Brain pericyte (primary cell): ENCODE data around the gene MTERF4.

ENCODE experiments used
- DNase-seq: peaks from one replicate; pipeline ENCODE4 v3.0.0-alpha.2; 2012; ENCODE audit warnings: low read depth, low spot score

Gene MTERF4

GRCh38 chr2:241088376-241088775 lies 13.7 kb downstream of the MTERF4 start:
- no peak for DNase-seq

GRCh38 chr2:241087420-241088268 lies 14.4 kb downstream of the MTERF4 start:
- DNase-seq, result no peak

- no peak for DNase-seq
Observed at GRCh38 chr2:241084856-241085444, 17.1 kb downstream of the MTERF4 start.

GRCh38 chr2:241083091-241083415 lies 19.0 kb downstream of the MTERF4 start:
- no peak for DNase-seq

DNA sequence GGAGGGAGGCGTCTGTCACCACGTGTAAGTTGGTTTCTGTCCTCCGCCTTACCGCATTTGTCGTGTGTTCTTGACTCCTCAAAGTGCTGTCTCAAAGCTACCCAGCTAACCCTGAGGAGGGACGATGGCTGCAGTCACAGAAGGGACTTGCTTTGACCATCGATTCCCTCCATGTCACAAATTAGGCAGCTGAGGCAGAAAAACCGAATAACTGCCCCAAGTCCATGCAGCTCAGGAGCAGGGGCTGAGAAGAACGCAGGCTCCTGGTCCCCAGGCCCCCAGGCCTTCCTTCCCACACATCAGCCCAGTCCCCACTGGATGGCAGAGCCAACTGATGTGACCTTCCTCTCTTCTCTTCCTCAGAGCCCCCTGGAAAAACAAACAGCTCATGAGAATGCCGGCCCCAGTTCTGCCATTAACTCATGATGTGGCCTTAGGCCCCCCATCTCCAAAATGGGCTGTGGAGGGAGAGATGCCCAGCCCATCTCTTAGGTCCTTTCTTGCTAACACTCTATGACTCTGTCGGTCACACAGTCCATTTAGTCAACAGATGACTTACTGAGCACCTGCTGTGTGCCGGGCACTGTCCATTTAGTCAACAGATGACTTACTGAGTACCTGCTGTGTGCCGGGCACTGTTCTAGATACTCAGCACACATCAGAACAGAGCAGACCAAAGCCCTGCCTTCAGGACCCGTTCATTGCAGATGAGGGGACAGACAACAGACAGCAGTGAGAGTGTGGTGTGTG lies 19.6 kb downstream of the MTERF4 start:
- no peak for DNase-seq

DNA sequence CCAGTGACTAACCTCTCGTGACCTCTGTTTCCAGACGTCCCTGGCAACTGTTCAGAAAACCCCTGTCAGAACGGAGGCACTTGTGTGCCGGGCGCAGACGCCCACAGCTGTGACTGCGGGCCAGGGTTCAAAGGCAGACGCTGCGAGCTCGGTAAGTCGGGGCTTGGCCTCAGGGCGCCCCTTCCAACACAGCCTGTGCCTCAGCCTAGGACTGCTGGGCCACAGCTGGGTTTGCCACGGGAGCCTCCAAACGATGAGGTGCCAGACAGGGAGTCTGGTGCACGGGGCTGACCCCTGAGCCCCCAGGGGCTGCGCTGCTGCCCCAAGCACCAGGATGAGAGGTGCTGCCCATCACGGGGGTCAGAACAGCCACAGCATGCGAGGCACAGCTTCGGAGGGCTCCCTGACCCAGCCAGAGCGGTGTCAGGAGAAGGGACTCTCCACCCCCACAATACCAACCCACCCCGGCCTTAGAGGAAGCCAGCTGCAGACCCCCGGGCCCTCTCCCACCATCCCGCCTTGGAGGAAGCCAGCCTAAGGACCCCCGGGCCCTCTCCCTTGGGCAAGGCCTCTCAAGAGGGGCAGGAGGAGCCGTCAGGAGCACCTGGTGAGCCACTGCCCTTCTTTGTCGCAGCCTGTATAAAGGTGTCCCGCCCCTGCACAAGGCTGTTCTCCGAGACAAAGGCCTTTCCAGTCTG lies 20.3 kb downstream of the MTERF4 start:
- no peak for DNase-seq

DNA sequence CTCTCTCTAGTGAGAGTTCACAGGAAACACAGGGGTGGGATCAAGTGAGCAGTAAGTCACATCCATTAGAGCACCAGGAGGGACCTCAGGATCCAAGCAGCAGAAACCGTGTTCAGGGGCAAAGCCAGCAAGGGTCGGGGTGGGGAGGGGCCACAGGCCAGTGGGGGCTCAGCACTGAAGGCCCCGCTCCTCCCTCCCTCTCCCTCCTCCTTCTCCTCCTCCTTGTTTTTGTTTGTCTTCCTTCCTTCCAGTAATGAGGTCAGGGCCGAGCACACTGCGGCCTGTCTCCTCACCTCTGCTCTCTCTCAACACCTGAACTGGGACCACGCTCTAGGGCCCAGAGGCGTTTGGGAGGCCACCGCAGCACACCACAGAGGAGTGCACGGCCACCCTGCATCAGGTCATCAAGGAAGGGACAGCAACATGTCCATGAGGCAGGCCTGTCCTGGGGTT lies 20.9 kb downstream of the MTERF4 start:
- no peak for DNase-seq

DNA sequence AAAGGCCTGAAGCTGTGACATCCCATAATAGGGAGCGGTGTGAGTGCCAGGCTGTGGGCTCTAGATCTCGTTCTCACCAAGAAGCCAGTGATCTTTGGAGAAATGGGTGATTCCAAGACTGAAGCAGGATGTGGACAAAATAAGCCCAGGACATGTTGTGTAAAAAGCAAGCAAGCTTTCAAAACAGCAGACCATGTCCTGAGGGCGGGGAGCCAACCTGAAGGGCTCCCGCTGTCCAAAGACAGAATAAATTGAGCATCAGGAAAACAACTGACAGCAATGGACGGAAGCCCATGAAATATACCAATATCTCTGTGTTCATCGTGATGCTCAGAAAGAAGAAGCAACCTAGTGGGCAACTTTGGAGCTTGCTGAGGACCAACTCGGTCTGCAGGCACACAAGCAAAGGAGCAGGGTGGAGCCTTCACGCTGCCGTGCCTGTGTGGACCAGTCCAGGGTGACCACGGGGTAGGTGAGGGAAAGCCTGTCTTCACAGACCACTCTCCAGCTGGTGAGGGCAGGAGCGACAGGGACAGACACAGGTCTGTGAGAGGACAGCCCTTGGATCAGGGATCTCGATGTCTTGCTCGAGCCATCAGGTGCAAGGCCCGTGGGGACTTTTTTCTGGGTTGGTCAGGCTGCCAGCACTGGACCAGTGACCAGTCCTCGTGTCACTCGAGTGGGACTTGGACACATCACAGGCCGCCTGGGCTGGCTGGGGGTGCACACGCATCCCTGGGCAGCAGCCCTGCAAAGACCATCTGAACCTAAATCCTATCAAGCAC lies 21.5 kb downstream of the MTERF4 start:
- no peak for DNase-seq

DNA sequence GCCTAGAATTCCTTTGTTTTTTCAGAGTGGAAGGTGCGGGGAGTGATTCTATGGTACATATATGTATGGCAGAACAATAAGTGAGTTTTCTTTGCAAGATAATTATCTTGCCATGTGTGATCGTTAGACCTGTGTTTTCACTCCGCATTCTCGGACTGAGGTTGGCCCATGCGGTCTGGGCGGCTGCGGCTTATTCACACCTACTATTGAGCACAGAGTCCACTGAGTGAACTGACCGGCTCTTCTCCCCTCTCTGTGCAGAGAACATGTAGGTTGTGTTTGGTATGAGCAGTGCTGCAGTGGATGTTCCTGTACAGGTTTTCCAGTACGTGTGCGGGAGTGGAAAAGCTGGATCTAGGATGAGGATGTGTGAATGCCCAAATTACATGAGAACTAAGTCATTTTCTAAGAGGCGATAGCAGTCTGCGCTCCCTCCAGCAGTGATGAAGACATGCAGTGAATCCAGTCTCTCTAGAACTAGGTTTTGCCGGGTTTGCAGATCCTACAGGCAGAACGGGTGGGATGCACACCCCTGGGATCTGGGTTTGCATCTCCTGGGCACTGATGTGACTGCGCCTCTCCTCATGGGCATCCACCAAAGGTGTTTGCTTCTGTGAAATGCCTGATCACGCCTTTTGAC lies 27.1 kb downstream of the MTERF4 start:
- DNase-seq, result no peak

GRCh38 chr2:241074065-241074818 lies 27.8 kb downstream of the MTERF4 start:
- no peak for DNase-seq

GRCh38 chr2:241073166-241074064 lies 28.7 kb downstream of the MTERF4 start:
- DNase-seq, result no peak

DNA sequence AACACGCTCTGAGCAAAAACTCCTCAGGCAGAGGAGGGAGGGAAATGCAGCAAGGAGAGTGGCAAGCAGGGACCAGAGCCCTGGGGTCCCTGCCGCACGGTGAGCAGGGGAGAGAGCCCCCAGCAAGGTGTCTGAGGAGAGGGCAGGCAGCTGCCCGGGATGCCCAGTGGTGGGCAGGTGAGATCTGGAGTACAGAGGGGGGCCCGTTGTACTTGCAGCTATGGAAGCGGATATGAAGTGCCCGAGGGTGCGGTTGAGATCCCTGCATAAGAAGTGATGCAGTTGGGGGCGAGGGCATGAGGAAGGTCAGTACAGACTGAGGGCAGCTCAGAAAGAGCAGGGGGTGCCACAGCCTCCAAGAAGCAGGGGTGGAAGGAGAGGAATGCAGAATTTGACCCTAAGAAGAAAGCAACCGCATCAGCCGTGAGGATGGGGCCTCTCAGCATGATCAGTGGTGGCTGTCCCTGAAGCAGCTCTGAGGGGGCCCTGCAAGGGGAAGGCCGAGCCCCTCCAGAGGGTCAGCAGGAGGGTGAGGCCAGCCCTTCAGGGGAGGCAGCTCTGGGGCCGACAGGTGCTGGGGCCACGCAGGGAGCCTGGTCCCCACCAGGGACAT lies 29.4 kb downstream of the MTERF4 start:
- no peak for DNase-seq

GRCh38 chr2:241072151-241072550 lies 29.9 kb downstream of the MTERF4 start:
- DNase-seq, result no peak

GRCh38 chr2:241071677-241072111 lies 30.4 kb downstream of the MTERF4 start:
- DNase-seq, result no peak

DNA sequence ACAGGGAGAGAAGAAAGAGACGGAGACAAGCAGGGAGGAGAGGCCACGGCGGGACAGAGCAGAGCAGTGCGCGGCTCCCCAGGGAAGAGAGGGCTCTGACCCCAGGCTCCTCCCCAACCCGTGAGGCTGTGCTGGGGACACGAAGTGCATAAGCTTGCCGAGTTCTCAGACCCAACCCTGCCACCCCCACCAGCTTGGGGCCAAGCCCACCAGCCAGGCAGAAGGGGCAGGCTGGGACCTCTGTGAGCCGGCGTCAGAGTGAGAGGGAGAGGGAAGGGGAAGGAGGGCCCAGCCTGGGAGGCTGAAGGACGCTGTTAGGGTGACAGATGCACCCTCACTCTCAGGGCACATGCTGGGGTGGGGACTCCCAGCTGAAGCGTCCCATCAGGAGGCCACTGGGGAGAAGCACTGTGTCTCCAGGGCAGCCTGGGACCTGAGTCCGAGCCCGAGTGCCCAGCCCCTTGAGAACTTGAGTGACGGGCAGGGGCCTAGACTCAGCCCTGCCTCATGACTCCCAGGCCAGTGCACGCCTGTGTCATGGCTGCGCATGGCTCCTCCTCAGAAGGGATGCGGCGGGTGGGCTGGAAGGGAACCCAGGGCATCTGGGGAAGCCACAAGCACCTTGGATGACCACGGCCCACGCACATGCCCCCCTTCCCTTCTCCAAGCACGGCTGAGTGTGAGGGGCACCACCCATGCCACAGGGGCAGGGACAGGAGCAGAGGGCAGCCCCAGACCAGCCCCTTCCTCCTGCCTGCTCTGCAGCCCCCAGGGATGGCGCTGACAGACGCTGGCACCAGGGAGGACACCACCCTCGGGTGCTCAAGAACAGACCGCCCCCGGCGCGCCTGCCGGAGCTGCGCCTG lies 31.0 kb downstream of the MTERF4 start:
- DNase-seq, result no peak

DNA sequence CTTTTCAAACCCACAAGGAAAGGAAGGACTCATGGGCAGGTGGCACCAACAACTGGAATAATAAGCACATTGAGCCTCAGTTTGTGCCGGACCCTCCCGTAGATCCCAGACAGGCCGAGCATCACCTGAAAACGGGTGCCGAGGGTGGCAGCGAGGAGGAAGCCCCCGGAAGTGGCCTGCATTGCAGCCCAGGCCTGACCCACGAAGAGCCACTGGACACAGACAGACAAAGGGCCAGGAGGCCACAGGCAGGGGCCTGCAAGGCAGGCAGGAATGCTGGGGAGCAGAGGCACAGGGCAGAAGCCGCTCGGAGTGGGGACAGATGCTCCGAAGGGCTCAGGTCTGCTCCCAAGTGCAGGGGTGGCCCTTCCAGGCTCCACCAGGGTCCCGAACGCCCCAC lies 31.7 kb downstream of the MTERF4 start:
- DNase-seq, result no peak

DNA sequence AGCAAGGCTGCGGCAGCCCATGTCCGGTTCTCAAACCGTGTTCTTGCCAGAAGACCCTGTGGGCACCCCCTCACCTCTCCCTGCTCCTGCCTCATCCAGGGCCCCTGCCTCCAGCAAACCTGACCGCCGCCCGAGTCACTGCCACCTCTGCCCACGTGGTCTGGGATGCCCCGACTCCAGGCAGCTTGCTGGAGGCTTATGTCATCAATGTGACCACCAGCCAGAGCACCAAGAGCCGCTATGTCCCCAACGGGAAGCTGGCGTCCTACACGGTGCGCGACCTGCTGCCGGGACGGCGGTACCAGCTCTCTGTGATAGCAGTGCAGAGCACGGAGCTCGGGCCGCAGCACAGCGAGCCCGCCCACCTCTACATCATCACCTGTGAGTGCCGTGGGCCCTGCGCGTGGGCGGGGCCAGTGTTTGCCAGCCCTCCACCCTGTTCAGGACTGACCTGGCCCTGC lies 32.2 kb downstream of the MTERF4 start:
- DNase-seq, result no peak
